Measurements from ENCODE around the gene OR10H1.
"Not testable (repeated sequence)": the region's sequence is repeated elsewhere in the genome, so short reads cannot be mapped to it uniquely, and the experiment has no call there.

The OR10H1 gene

DNA sequence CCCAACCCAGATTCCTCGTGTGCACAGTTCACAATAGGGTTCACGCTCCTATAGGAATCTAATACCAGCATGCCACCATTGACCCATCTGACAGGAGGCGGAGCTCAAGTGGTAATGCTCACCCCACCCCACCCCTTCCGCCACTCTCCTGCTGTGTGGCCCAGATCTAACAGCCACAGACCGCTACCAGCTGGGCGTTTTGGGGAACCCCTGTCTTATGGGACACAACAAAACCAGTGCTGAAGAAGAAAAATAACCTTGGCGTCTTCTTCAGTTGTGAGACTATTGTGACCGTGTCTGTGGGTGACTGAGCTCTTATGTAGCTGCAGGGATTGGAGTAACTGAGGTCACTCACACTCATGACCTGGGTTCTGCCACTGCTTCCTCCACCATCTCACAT lies 5.2 kb upstream of the OR10H1 start:
- Histone ChIP-seq H3K36me3 (no peaks in the 10 kb centered on the region), H3K27ac (no peak overlapping the region), H3K27me3 (no peaks in the 10 kb centered on the region), H3K4me3 (ENCODE audit: low read depth in 1 of 2, low read length in 1 of 2) (no peak overlapping the region), H3K9me3 (no peaks in the 10 kb centered on the region), H3K4me1 (ENCODE audit: control insufficient read depth in 1 of 2, insufficient read depth in 1 of 2, low read depth in 1 of 2, low read length in 1 of 2) (no peaks in the 10 kb centered on the region)
- TF ChIP-seq, protein P1, sequence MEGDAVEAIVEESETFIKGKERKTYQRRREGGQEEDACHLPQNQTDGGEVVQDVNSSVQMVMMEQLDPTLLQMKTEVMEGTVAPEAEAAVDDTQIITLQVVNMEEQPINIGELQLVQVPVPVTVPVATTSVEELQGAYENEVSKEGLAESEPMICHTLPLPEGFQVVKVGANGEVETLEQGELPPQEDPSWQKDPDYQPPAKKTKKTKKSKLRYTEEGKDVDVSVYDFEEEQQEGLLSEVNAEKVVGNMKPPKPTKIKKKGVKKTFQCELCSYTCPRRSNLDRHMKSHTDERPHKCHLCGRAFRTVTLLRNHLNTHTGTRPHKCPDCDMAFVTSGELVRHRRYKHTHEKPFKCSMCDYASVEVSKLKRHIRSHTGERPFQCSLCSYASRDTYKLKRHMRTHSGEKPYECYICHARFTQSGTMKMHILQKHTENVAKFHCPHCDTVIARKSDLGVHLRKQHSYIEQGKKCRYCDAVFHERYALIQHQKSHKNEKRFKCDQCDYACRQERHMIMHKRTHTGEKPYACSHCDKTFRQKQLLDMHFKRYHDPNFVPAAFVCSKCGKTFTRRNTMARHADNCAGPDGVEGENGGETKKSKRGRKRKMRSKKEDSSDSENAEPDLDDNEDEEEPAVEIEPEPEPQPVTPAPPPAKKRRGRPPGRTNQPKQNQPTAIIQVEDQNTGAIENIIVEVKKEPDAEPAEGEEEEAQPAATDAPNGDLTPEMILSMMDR (IDR thresholded peaks at IDR 0.05): no peak

DNA sequence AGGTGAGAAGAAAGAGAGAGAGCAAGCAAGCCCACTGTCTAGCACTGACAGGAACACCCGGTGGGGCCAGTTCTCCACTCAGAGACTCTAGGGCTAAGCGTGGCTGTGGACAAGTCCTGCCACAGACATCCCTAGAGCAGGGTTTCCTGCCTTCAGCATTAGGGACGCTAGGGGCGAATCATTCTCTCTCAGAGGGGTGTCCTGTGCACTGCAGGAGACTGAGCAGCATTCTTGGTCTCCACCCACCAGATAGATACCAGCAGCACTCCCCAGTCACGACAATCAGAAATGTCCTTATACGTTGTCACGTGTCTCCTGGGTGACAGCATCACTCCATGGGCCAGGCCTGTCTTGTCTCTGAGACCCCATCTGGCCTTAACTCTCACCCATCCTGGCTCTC lies 1.5 kb downstream of the OR10H1 start:
- Histone ChIP-seq H3K4me1 (ENCODE audit: control insufficient read depth in 1 of 2, insufficient read depth in 1 of 2, low read depth in 1 of 2, low read length in 1 of 2) (no peaks in the 10 kb centered on the region), H3K9me3 (no peaks in the 10 kb centered on the region), H3K27ac (no peak overlapping the region), H3K27me3 (peaks cover 22% of the 10 kb centered on the region), H3K36me3 (no peaks in the 10 kb centered on the region), H3K4me3 (ENCODE audit: low read depth in 1 of 2, low read length in 1 of 2) (no peak overlapping the region)
- TF ChIP-seq, protein P1 (IDR thresholded peaks at IDR 0.05): no peak

DNA sequence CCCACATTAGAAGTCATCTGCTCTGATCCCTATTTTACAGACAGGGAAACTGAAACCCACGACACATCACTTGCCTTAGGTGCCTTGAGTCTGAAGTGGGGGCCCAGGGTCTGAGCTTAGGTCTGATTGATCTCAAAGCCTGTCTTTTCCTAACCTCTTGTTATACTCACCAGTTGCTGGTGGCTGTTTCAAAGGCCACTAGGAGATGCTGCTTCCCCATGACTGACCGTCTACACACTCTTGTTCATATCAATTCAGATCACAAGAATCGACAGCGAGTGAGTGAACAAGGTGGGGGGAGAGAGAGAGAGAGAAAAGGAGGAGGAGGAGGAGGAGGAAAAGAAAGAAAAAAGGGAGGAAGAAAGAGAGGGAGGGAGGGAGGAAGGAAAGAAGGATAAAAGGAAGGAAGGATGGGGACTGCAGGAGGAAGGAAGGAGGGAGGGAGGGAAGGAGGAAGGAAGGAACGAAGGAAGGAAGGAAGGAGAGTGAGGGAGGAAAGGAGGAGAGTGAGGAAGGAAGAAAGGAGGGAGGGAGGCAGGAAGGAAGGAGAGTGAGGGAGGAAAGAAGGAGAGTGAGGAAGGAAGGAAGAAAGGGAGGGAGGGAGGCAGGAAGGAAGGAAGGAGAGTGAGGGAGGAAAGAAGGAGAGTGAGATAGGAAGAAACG lies 3.3 kb downstream of the OR10H1 start:
- H3K27me3 ChIP-seq: peaks cover 22% of the 10 kb centered on the region
- no peaks in the 10 kb centered on the region for H3K36me3 ChIP-seq
- no peak overlapping the region for H3K4me3 ChIP-seq (ENCODE audit: low read depth in 1 of 2, low read length in 1 of 2)
- TF ChIP-seq, protein P1 (IDR thresholded peaks at IDR 0.05): no peak
- H3K27ac ChIP-seq: no peak overlapping the region
- no peaks in the 10 kb centered on the region for H3K9me3 ChIP-seq
- H3K4me1 ChIP-seq (ENCODE audit: control insufficient read depth in 1 of 2, insufficient read depth in 1 of 2, low read depth in 1 of 2, low read length in 1 of 2): no peaks in the 10 kb centered on the region

DNA sequence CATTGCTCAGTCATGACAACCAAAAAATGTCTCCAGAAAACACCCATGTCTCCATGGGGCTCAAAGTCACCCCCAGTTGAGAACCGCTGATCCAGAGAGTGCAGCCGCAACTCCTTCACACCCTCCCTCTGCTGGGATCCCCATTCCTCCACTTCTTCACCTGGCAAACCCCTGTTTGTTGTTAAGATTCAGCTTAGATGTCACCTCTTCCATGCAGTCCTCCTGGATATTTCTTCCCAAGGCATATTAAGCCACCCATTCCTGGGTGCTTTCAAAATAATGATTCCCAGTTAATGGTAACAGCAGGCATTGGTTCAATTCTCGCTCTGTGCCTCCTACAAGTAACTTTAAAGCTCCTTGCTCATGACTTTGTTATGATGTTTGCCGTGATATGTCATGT lies 4.0 kb downstream of the OR10H1 start:
- Histone ChIP-seq H3K27me3 (peaks cover 22% of the 10 kb centered on the region), H3K27ac (no peak overlapping the region), H3K4me3 (ENCODE audit: low read depth in 1 of 2, low read length in 1 of 2) (no peak overlapping the region), H3K9me3 (no peaks in the 10 kb centered on the region), H3K36me3 (no peaks in the 10 kb centered on the region), H3K4me1 (ENCODE audit: control insufficient read depth in 1 of 2, insufficient read depth in 1 of 2, low read depth in 1 of 2, low read length in 1 of 2) (no peaks in the 10 kb centered on the region)
- TF ChIP-seq, protein P1 (IDR thresholded peaks at IDR 0.05): no peak

DNA sequence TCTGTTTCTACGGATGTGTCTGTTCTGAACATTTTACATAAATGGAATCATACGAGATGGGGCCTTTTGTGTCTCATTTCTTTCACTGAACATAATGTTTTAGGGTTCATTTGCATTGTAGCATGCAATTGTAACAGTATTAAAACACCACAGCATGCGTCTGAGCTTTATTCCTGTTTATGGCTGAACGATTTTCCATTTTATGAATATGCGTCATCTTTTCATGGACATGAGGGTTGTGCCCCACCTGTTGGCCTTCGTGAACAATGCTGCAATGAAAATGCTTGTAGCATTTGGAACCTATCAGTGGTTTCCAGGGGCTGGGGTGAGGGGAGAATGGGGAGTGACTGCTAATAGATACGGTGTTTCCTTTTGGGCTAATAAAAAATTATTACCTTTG lies 5.1 kb downstream of the OR10H1 start:
- TF ChIP-seq, protein P1 (IDR thresholded peaks at IDR 0.05): no peak
- H3K36me3 ChIP-seq: no peaks in the 10 kb centered on the region

DNA sequence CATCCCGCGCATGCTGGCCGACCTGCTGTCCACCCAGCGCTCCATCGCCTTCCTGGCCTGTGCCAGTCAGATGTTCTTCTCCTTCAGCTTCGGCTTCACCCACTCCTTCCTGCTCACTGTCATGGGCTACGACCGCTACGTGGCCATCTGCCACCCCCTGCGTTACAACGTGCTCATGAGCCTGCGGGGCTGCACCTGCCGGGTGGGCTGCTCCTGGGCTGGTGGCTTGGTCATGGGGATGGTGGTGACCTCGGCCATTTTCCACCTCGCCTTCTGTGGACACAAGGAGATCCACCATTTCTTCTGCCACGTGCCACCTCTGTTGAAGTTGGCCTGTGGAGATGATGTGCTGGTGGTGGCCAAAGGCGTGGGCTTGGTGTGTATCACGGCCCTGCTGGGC lies 21.2 kb downstream of the OR10H1 start:
- H3K4me3 ChIP-seq (ENCODE audit: low read depth in 1 of 2, low read length in 1 of 2); H3K4me1 ChIP-seq (ENCODE audit: control insufficient read depth in 1 of 2, insufficient read depth in 1 of 2, low read depth in 1 of 2, low read length in 1 of 2); H3K36me3 ChIP-seq; H3K9me3 ChIP-seq; H3K27ac ChIP-seq: not testable (repeated sequence)
- peaks cover 20% of the 10 kb centered on the region for H3K27me3 ChIP-seq

More for the DNA sequence above, 5.1 kb downstream of the OR10H1 start:
- Histone ChIP-seq H3K4me1 (ENCODE audit: control insufficient read depth in 1 of 2, insufficient read depth in 1 of 2, low read depth in 1 of 2, low read length in 1 of 2) (no peaks in the 10 kb centered on the region), H3K9me3 (no peaks in the 10 kb centered on the region), H3K27ac (no peak overlapping the region), H3K4me3 (ENCODE audit: low read depth in 1 of 2, low read length in 1 of 2) (no peak overlapping the region), H3K27me3 (peaks cover 22% of the 10 kb centered on the region)

Data from neutrophil (primary cell).